Panc1 (cell line): ENCODE results near the gene TLCD5. TPM values are rescaled to one million over a fixed set of nuclear protein-coding genes. Genes with fewer than 3 reads are reported as not detected.

Experiments used
- ATAC-seq: fragments of 200-7000 bp; cut with Tn5 transposase; 2 replicates; pipeline ENCODE4 v1.9.1; 2020; ENCODE audit warnings: mild to moderate bottlenecking, moderate library complexity
- BruUV-seq: library from RNA; stranded (reverse); fragments of 400-500 nt; replicated peaks from 2 replicates; lab custom pipeline; 2021; lab: Mats Ljungman, UMichigan
- CTCF ChIA-PET: fragments of 300-600 bp; sonication (Branson Sonifier 250); formaldehyde crosslinking; loops from one replicate; lab custom pipeline; 2022; ENCODE audit warnings: antibody characterized with exemption; lab: Charles Lee
- POLR2A ChIA-PET: fragments of 300-600 bp; sonication (Branson Sonifier 250); formaldehyde crosslinking; loops from one replicate; lab custom pipeline; 2022; ENCODE audit warnings: antibody characterized with exemption; lab: Charles Lee
- DNase-seq: peaks from one replicate; pipeline ENCODE4 v3.0.0-alpha.2; 2010; ENCODE audit warnings: low read depth, low spot score
- H3K27ac ChIP-seq: 2 replicates; pipeline ENCODE4 v1.5.1; 2011; ENCODE audit warnings: mild to moderate bottlenecking, low read length, inconsistent platforms
- H3K27me3 ChIP-seq: fragments of 200-500 bp; sonication (Bioruptor generic); 2 replicates; pipeline ENCODE4 v1.6.0; 2014; ENCODE audit warnings: low read length, inconsistent platforms; ENCODE audit not compliant: control insufficient read depth, insufficient read depth
- H3K36me3 ChIP-seq: fragments of 200-500 bp; sonication (Bioruptor generic); 2 replicates; pipeline ENCODE4 v1.5.1; 2014; ENCODE audit warnings: inconsistent platforms, mild to moderate bottlenecking, low read length, moderate library complexity; ENCODE audit not compliant: control insufficient read depth, insufficient read depth
- H3K4me1 ChIP-seq: 2 replicates; pipeline ENCODE4 v1.5.1; 2011; ENCODE audit warnings: inconsistent platforms, mild to moderate bottlenecking, low read length, moderate library complexity; ENCODE audit not compliant: control insufficient read depth, insufficient read depth
- H3K4me3 ChIP-seq, 2 experiments: 2 replicates each; pipeline ENCODE4 v1.5.1; 2011 to 2012; ENCODE audit warnings: low read depth in 2 of 2, low read length in 2 of 2, mild to moderate bottlenecking in 2 of 2, inconsistent platforms in 1 of 2, moderate library complexity in 1 of 2
- H3K9me3 ChIP-seq: fragments of 200-500 bp; sonication (Bioruptor generic); 2 replicates; pipeline ENCODE4 v1.5.1; 2014; ENCODE audit warnings: low read depth, mild to moderate bottlenecking, inconsistent platforms, low read length, moderate library complexity; ENCODE audit not compliant: control insufficient read depth, insufficient read depth
- POLR2AphosphoS5 ChIP-seq: IDR thresholded peaks from 2 replicates; pipeline ENCODE4 v1.6.1; 2012; ENCODE audit warnings: mild to moderate bottlenecking, low read depth, low read length, moderate library complexity
- SIN3A ChIP-seq: IDR thresholded peaks from 2 replicates; pipeline ENCODE4 v1.6.1; 2012; ENCODE audit warnings: low read depth, mild to moderate bottlenecking, low read length, moderate library complexity, borderline replicate concordance; ENCODE audit not compliant: insufficient read depth
- TCF7L2 ChIP-seq: IDR thresholded peaks from 2 replicates; pipeline ENCODE4 v1.6.1; 2011; ENCODE audit warnings: mild to moderate bottlenecking, low read depth, low read length, inconsistent platforms
- in situ Hi-C: cut with HindIII; loops from 2 replicates; pipeline ENCODE4 v1.10.0; 2016; ENCODE audit warnings: low sequenced_read_pairs, low pct_unique_long_range_greater_than_20kb
- intact Hi-C: fragments of 100-400 bp; cut with micrococcal nuclease; formaldehyde crosslinking; loops from one replicate; pipeline ENCODE4 v1.10.0; 2022; ENCODE audit not compliant: unreplicated experiment
- total RNA-seq: library from RNA; stranded (reverse); gene quantifications from one replicate; pipeline ENCODE4 v1.2.1, GENCODE V29; 2021; ENCODE audit not compliant: unreplicated experiment
- TF ChIP-seq, protein P1 (sequence below): fragments of 450-650 bp; IDR thresholded peaks from 2 replicates; pipeline ENCODE4 v1.5.1; 2017; ENCODE audit warnings: mild to moderate bottlenecking
- TF ChIP-seq, protein P2 (sequence below), 2 experiments: IDR thresholded peaks; 2 replicates each; pipeline ENCODE4 v1.6.1; 2011 to 2012; ENCODE audit warnings: low read depth in 2 of 2, control low read depth in 1 of 2, low read length in 1 of 2, mild to moderate bottlenecking in 1 of 2, moderate library complexity in 1 of 2; ENCODE audit not compliant: insufficient read depth in 1 of 2

The TLCD5 gene
- total RNA-seq, 1 experiment from 2014 or later = 22.8 TPM

DNA sequence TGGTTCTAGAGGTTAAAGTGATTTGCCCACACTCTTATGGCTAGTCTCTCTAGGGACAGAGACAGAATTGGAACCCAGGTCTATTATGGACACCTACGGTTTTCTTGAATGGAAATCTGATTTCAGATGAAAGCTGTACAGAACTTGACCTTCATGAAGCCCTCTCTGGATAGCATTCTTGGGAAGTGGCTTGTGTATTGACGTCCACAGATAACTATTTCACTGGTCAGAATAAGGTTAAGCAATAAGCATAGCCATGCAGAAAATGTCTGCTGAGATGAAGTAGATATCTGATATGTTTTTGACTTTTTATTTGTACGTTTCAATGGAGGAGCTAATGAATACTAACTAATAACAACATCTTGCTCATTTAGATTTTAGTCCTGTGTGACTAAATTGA is 1.1 kb downstream of the TLCD5 start:
- DNase-seq (no peak), ATAC-seq (no peak)
- peaks cover 45% of the 10 kb centered on the region for H3K4me1 ChIP-seq
- ChIA-PET POLR2A (interaction anchor here (1.0 to 1.4 kb wide), 2 partner anchors 13 to 25 kb away, joined by 3 to 4 read pairs; no protein-coding TSS in a partner anchor), CTCF (no interaction called here)
- no peaks in the 10 kb centered on the region for H3K9me3 ChIP-seq
- in situ Hi-C loops = no loop called here
- peak overlapping the region; percentile 70 to 76 for H3K4me3 ChIP-seq
- no TSS peak for BruUV-seq
- no peaks in the 10 kb centered on the region for H3K27me3 ChIP-seq
- intact Hi-C loops = no loop called here
- peaks cover 17% of the 10 kb centered on the region for H3K36me3 ChIP-seq
- TF ChIP-seq POLR2AphosphoS5 (no peak; the same call in 1 of the 2 replicates), TCF7L2 (no peak), SIN3A (no peak)
- TF ChIP-seq, protein P1, sequence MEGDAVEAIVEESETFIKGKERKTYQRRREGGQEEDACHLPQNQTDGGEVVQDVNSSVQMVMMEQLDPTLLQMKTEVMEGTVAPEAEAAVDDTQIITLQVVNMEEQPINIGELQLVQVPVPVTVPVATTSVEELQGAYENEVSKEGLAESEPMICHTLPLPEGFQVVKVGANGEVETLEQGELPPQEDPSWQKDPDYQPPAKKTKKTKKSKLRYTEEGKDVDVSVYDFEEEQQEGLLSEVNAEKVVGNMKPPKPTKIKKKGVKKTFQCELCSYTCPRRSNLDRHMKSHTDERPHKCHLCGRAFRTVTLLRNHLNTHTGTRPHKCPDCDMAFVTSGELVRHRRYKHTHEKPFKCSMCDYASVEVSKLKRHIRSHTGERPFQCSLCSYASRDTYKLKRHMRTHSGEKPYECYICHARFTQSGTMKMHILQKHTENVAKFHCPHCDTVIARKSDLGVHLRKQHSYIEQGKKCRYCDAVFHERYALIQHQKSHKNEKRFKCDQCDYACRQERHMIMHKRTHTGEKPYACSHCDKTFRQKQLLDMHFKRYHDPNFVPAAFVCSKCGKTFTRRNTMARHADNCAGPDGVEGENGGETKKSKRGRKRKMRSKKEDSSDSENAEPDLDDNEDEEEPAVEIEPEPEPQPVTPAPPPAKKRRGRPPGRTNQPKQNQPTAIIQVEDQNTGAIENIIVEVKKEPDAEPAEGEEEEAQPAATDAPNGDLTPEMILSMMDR = no peak
- TF ChIP-seq, protein P2, sequence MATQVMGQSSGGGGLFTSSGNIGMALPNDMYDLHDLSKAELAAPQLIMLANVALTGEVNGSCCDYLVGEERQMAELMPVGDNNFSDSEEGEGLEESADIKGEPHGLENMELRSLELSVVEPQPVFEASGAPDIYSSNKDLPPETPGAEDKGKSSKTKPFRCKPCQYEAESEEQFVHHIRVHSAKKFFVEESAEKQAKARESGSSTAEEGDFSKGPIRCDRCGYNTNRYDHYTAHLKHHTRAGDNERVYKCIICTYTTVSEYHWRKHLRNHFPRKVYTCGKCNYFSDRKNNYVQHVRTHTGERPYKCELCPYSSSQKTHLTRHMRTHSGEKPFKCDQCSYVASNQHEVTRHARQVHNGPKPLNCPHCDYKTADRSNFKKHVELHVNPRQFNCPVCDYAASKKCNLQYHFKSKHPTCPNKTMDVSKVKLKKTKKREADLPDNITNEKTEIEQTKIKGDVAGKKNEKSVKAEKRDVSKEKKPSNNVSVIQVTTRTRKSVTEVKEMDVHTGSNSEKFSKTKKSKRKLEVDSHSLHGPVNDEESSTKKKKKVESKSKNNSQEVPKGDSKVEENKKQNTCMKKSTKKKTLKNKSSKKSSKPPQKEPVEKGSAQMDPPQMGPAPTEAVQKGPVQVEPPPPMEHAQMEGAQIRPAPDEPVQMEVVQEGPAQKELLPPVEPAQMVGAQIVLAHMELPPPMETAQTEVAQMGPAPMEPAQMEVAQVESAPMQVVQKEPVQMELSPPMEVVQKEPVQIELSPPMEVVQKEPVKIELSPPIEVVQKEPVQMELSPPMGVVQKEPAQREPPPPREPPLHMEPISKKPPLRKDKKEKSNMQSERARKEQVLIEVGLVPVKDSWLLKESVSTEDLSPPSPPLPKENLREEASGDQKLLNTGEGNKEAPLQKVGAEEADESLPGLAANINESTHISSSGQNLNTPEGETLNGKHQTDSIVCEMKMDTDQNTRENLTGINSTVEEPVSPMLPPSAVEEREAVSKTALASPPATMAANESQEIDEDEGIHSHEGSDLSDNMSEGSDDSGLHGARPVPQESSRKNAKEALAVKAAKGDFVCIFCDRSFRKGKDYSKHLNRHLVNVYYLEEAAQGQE (IDR thresholded peaks at IDR 0.05; ENCODE audit: insufficient read depth in 1 of 2, low read depth in 2 of 2, low read length in 1 of 2) = no peak
- peak overlapping the region; percentile 99 for H3K27ac ChIP-seq

DNA sequence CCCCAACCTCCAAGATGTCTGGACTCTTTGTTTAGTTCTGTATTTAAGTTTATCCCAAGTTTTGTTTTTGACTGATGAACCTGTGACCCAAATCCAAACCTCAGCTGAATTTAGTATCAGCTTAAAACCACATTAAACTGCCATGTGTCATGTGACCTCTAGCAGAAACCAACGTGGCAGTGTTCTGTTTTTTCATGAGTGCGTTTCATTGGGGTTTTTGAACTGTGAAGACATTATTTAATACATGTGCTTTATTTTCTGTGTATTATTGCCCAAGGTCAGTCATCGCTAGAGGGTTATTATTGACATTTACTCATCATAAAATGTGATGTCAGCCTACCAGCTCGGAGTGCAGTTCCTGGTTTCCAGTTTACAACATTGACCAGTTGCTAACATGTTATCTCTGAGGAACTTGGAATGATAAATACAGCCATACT is 1.8 kb downstream of the TLCD5 start:
- TF ChIP-seq, protein P2 (IDR thresholded peaks at IDR 0.05; ENCODE audit: insufficient read depth in 1 of 2, low read depth in 2 of 2, low read length in 1 of 2) = no peak
- TF ChIP-seq, protein P1 = no peak
- TF ChIP-seq POLR2AphosphoS5 (no peak), TCF7L2 (peak; percentile 37; the same call in 1 of the 2 replicates)
- no peak for DNase-seq
- H3K36me3 ChIP-seq = peaks cover 17% of the 10 kb centered on the region
- H3K9me3 ChIP-seq = no peaks in the 10 kb centered on the region
- no peaks in the 10 kb centered on the region for H3K27me3 ChIP-seq
- ChIA-PET POLR2A (interaction anchor here (1.0 to 1.4 kb wide), 2 partner anchors 12 to 26 kb away, joined by 3 to 4 read pairs; no protein-coding TSS in a partner anchor), CTCF (no interaction called here)
- no peak for ATAC-seq
- peak overlapping the region; percentile 99 for H3K27ac ChIP-seq
- intact Hi-C loops (no loop called here), in situ Hi-C loops (no loop called here)
- peaks cover 52% of the 10 kb centered on the region for H3K4me1 ChIP-seq
- peak overlapping the region; percentile 70 to 76 for H3K4me3 ChIP-seq
- BruUV-seq = no TSS peak
